ENCODE data around the gene IL4I1.

The IL4I1 gene

GRCh38 chr19:49910179-49910578 lies 13.5 kb upstream of the IL4I1 start:
- Histone ChIP-seq H3K36me3 (ENCODE audit: control insufficient read depth, insufficient read depth, low read length, severe bottlenecking) (peaks cover 13% of the 10 kb centered on the region), H3K27me3 (replicated peaks; ENCODE audit: control insufficient read depth, insufficient read depth, low read length) (no peaks in the 10 kb centered on the region), H3K4me1 (ENCODE audit: control insufficient read depth, insufficient read depth, low read length) (peaks cover 9% of the 10 kb centered on the region), H3K9ac (ENCODE audit: low read length) (no peak overlapping the region), H3K9me3 (ENCODE audit: control insufficient read depth, low read length) (no peaks in the 10 kb centered on the region), H3K4me3 (ENCODE audit: low read length) (no peak overlapping the region)
- DNase-seq (ENCODE audit: low read depth), result no peak

DNA sequence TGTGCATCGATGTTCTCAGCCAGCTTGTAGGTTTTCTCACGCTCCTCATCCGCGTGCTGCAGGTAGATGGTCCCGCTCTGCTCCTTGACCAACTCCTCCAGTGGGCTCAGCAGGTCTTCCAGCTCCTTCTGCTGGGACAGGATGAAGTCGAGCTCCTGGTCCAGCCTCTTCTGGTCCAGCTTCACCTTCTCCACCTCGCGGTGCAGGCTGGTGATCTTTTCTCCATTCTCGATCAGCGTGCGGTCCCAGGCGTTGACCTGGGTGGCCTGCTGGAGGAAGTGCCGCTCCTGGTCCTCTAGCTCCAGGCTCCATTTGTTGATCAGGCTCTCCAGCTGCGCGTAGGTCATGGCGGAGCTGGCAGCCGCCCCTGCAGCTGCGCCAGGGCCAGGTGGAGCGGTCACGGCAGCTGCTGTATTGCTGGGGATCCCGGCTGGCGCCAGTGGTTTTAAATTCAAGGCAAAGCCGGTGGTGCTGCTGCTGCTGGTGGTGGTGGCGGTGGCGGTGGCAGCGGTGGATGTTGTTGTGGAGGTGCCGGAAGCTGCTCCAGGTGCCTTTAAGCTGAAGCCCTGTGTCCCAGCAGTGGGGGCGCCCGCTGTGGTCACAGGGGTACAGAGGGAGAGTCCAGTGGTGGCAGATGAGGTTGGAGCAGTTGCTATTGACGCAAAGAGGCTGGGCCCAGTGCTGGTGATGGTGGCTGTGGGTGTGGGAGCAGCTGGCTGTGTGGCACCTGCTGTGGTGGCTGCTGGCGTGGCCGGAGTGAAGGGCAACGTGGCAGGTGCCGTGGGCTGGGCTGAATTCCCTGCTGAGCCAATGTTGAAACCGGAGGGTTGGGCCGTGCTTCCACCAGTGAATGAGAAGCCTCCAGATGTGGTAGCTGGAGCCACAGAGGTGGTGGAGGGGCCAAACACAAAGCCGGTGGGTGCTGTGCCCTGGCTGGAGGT lies 12.1 kb upstream of the IL4I1 start:
- Histone ChIP-seq H3K9me3 (ENCODE audit: control insufficient read depth, low read length) (no peaks in the 10 kb centered on the region), H3K36me3 (ENCODE audit: control insufficient read depth, insufficient read depth, low read length, severe bottlenecking) (peaks cover 9% of the 10 kb centered on the region), H3K9ac (ENCODE audit: low read length) (no peak overlapping the region), H3K4me3 (ENCODE audit: low read length) (no peak overlapping the region), H3K27me3 (replicated peaks; ENCODE audit: control insufficient read depth, insufficient read depth, low read length) (no peaks in the 10 kb centered on the region), H3K4me1 (ENCODE audit: control insufficient read depth, insufficient read depth, low read length) (peaks cover 9% of the 10 kb centered on the region)
- DNase-seq (ENCODE audit: low read depth), result no peak

DNA sequence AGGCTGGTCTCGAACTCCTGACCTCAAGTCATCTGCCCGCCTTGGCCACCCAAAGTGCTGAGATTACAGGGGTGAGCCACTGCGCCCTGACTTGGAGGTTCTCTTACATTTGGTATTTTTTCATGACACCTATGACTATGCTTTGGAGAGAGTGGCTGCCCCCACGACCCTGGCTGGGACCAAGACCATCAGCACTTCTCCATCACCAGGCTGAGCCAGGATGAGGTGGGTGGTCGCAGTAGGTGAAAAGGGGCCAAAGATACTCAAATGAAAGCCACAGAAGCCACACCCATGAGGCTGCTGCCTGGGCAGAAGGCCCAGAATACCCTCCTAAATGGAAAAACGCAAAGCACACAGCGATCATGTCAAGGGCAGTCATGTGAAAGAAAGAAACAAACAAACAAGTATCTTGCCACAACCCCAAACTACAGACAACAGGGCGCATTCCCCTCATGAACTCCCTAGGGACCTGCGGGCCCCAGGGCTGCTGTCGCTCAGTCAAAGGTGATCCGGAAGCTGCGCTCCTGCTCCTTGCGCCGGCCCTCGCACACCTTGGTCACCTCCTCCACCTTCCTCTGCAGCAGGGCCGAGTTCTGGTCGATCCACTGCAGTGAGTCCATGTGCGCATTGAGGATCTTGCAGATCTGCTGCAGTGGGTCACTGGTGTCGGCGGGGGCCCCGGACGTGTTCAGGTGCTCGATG lies 11.2 kb upstream of the IL4I1 start:
- Histone ChIP-seq H3K27me3 (replicated peaks; ENCODE audit: control insufficient read depth, insufficient read depth, low read length) (no peaks in the 10 kb centered on the region), H3K4me1 (ENCODE audit: control insufficient read depth, insufficient read depth, low read length) (peaks cover 9% of the 10 kb centered on the region), H3K36me3 (ENCODE audit: control insufficient read depth, insufficient read depth, low read length, severe bottlenecking) (peaks cover 9% of the 10 kb centered on the region), H3K9ac (ENCODE audit: low read length) (no peak overlapping the region), H3K9me3 (ENCODE audit: control insufficient read depth, low read length) (no peaks in the 10 kb centered on the region), H3K4me3 (ENCODE audit: low read length) (no peak overlapping the region)
- no peak for DNase-seq (ENCODE audit: low read depth)

DNA sequence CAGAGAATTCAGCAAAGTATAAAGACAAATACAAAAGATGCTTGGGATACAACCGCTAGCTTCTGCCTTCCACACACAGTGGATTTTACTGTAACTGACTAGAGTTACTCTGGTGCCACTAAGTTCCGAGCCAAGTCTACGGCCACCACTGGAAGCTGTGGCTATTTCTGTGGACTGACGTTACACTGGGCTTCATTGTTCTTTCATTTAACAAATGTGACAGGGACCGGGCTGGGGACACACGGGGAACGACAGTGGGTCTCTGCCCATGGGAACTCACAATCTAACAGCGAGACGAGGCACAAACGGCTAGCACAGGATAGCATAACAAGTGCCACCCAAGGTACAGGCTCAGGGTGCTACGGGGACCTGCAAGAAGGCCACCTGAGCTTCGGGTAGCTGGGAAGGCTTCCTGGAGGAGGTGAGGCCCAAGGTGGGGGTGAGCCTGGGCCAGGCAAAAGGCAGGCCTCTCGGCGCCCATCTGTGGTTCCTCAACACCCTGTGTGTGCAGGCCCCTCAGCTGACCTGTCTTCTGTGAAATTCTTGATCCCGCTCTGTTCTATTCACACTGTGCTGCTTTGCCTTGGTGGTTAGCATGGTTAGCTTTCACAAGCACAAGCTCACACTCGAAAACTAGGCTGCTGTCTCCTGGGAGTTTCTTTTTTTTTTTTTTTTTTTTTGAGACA lies 10.3 kb upstream of the IL4I1 start:
- Histone ChIP-seq H3K36me3 (ENCODE audit: control insufficient read depth, insufficient read depth, low read length, severe bottlenecking) (peaks cover 9% of the 10 kb centered on the region), H3K9ac (ENCODE audit: low read length) (no peak overlapping the region), H3K4me1 (ENCODE audit: control insufficient read depth, insufficient read depth, low read length) (peaks cover 9% of the 10 kb centered on the region), H3K4me3 (ENCODE audit: low read length) (no peak overlapping the region), H3K27me3 (replicated peaks; ENCODE audit: control insufficient read depth, insufficient read depth, low read length) (no peaks in the 10 kb centered on the region), H3K9me3 (ENCODE audit: control insufficient read depth, low read length) (no peaks in the 10 kb centered on the region)
- DNase-seq (ENCODE audit: low read depth), result no peak

DNA sequence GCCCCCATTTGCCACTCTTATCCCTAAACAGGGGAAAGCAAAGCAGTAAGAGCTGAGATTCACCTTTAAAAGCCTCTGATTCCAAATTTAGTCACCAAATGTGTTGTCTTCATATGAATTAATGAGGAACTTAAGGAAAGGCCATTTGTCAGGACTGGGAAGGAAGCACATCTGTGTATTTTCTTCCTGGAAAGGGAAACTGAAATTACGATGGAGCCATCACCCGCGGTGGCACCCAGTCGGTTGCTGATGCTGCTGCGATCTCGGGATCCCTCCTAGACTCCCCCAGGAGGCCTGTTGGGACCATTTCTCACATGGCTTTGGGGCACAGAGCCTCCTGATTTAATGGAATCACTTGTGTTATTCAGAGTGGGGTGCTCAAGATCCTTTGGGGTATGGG lies 7.4 kb upstream of the IL4I1 start:
- Histone ChIP-seq H3K36me3 (ENCODE audit: control insufficient read depth, insufficient read depth, low read length, severe bottlenecking) (peaks cover 9% of the 10 kb centered on the region), H3K4me3 (ENCODE audit: low read length) (no peak overlapping the region), H3K4me1 (ENCODE audit: control insufficient read depth, insufficient read depth, low read length) (no peaks in the 10 kb centered on the region), H3K9me3 (ENCODE audit: control insufficient read depth, low read length) (no peaks in the 10 kb centered on the region), H3K9ac (ENCODE audit: low read length) (no peak overlapping the region), H3K27me3 (replicated peaks; ENCODE audit: control insufficient read depth, insufficient read depth, low read length) (no peaks in the 10 kb centered on the region)
- no peak for DNase-seq (ENCODE audit: low read depth)

GRCh38 chr19:49895566-49896297 lies 955 bp downstream of the IL4I1 start:
- peaks cover 6% of the 10 kb centered on the region for H3K4me1 ChIP-seq (ENCODE audit: control insufficient read depth, insufficient read depth, low read length)
- H3K4me3 ChIP-seq (ENCODE audit: low read length), result no peak overlapping the region
- no peaks in the 10 kb centered on the region for H3K36me3 ChIP-seq (ENCODE audit: control insufficient read depth, insufficient read depth, low read length, severe bottlenecking)
- DNase-seq (ENCODE audit: low read depth), result no peak
- H3K9ac ChIP-seq (ENCODE audit: low read length), result no peak overlapping the region
- peaks cover 5% of the 10 kb centered on the region for H3K27me3 ChIP-seq (replicated peaks; ENCODE audit: control insufficient read depth, insufficient read depth, low read length)
- H3K9me3 ChIP-seq (ENCODE audit: control insufficient read depth, low read length), result no peaks in the 10 kb centered on the region

- no peaks in the 10 kb centered on the region for H3K36me3 ChIP-seq (ENCODE audit: control insufficient read depth, insufficient read depth, low read length, severe bottlenecking)
- DNase-seq (ENCODE audit: low read depth), result no peak
- no peak overlapping the region for H3K9ac ChIP-seq (ENCODE audit: low read length)
- peaks cover 8% of the 10 kb centered on the region for H3K4me1 ChIP-seq (ENCODE audit: control insufficient read depth, insufficient read depth, low read length)
- H3K9me3 ChIP-seq (ENCODE audit: control insufficient read depth, low read length), result no peaks in the 10 kb centered on the region
- no peak overlapping the region for H3K4me3 ChIP-seq (ENCODE audit: low read length)
- peaks cover 5% of the 10 kb centered on the region for H3K27me3 ChIP-seq (replicated peaks; ENCODE audit: control insufficient read depth, insufficient read depth, low read length)
Observed at GRCh38 chr19:49894879-49895565, 1.7 kb downstream of the IL4I1 start.

GRCh38 chr19:49894011-49894664 lies 2.5 kb downstream of the IL4I1 start:
- Histone ChIP-seq H3K36me3 (ENCODE audit: control insufficient read depth, insufficient read depth, low read length, severe bottlenecking) (no peaks in the 10 kb centered on the region), H3K9me3 (ENCODE audit: control insufficient read depth, low read length) (no peaks in the 10 kb centered on the region), H3K9ac (ENCODE audit: low read length) (no peak overlapping the region), H3K4me3 (ENCODE audit: low read length) (no peak overlapping the region), H3K4me1 (ENCODE audit: control insufficient read depth, insufficient read depth, low read length) (peaks cover 9% of the 10 kb centered on the region), H3K27me3 (replicated peaks; ENCODE audit: control insufficient read depth, insufficient read depth, low read length) (peaks cover 5% of the 10 kb centered on the region)
- no peak for DNase-seq (ENCODE audit: low read depth)

GRCh38 chr19:49892716-49893115 lies 4.0 kb downstream of the IL4I1 start:
- H3K36me3 ChIP-seq (ENCODE audit: control insufficient read depth, insufficient read depth, low read length, severe bottlenecking), result no peaks in the 10 kb centered on the region
- no peak for DNase-seq (ENCODE audit: low read depth)
- H3K9ac ChIP-seq (ENCODE audit: low read length), result no peak overlapping the region
- H3K4me3 ChIP-seq (ENCODE audit: low read length), result no peak overlapping the region
- H3K9me3 ChIP-seq (ENCODE audit: control insufficient read depth, low read length), result no peaks in the 10 kb centered on the region
- peaks cover 5% of the 10 kb centered on the region for H3K27me3 ChIP-seq (replicated peaks; ENCODE audit: control insufficient read depth, insufficient read depth, low read length)
- peaks cover 9% of the 10 kb centered on the region for H3K4me1 ChIP-seq (ENCODE audit: control insufficient read depth, insufficient read depth, low read length)

DNA sequence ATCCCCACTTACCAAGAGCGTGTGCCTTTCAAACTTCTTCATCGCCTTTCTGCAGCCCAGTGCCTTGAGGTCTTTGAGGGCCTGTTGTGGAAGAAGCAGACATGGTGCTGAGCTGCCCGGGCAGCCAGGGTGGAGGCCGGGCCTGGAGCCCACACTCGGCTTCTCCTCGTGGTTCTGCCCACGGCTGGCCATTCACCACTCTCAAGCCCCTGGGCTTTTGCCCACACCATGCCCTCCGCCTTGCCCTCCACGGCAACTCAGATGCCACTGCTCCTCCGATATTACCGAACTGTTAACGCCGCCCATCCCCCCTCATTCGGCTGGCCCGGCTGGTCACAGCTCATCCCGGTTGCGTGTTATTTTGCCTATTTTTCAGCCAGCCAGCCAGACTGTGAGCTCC lies 5.3 kb downstream of the IL4I1 start:
- H3K9me3 ChIP-seq (ENCODE audit: control insufficient read depth, low read length), result no peaks in the 10 kb centered on the region
- H3K4me1 ChIP-seq (ENCODE audit: control insufficient read depth, insufficient read depth, low read length), result peaks cover 4% of the 10 kb centered on the region
- no peak overlapping the region for H3K4me3 ChIP-seq (ENCODE audit: low read length)
- no peak overlapping the region for H3K9ac ChIP-seq (ENCODE audit: low read length)
- peaks cover 5% of the 10 kb centered on the region for H3K36me3 ChIP-seq (ENCODE audit: control insufficient read depth, insufficient read depth, low read length, severe bottlenecking)
- DNase-seq (ENCODE audit: low read depth), result no peak
- peaks cover 5% of the 10 kb centered on the region for H3K27me3 ChIP-seq (replicated peaks; ENCODE audit: control insufficient read depth, insufficient read depth, low read length)
